Type B pancreatic cell (in vitro differentiated cells): ENCODE results near the gene CTCF. TPM values are rescaled to one million over a fixed set of nuclear protein-coding genes. Genes with fewer than 3 reads are reported as not detected.

Source experiments
- DNase-seq: peaks from one replicate; pipeline ENCODE4 v3.0.0; 2021; ENCODE audit warnings: mixed read lengths; ENCODE audit not compliant: unreplicated experiment; ENCODE audit errors: extremely low spot score
- H3K27ac Mint-ChIP-seq: 2 replicates; pipeline ENCODE4 v1.8.0; 2021; ENCODE audit warnings: mild to moderate bottlenecking, mixed read lengths
- H3K27me3 Mint-ChIP-seq: 2 replicates; pipeline ENCODE4 v1.8.0; 2021; ENCODE audit warnings: mixed read lengths
- H3K36me3 Mint-ChIP-seq: 2 replicates; pipeline ENCODE4 v1.8.0; 2021; ENCODE audit warnings: mixed read lengths
- H3K4me1 Mint-ChIP-seq: one replicate; pipeline ENCODE4 v1.8.0; 2021; ENCODE audit warnings: mixed read lengths; ENCODE audit not compliant: unreplicated experiment
- H3K4me3 Mint-ChIP-seq: 2 replicates; pipeline ENCODE4 v1.8.0; 2021; ENCODE audit warnings: mild to moderate bottlenecking, mixed read lengths
- H3K9me3 Mint-ChIP-seq: 2 replicates; pipeline ENCODE4 v1.8.0; 2021; ENCODE audit warnings: mixed read lengths
- total RNA-seq: library from RNA; stranded (reverse); gene quantifications from 2 replicates; pipeline ENCODE4 v1.2.1, GENCODE V29; 2021; ENCODE audit warnings: low replicate concordance
- TF ChIP-seq, protein P1 (sequence below): fragments of 200-600 bp; sonication (generic); conservative IDR thresholded peaks from 2 replicates; pipeline ENCODE4 v1.5.0; 2021; ENCODE audit warnings: antibody characterized with exemption, mild to moderate bottlenecking

Gene CTCF
- total RNA-seq, 1 donor from 2014 or later, result 57.8 TPM

DNA sequence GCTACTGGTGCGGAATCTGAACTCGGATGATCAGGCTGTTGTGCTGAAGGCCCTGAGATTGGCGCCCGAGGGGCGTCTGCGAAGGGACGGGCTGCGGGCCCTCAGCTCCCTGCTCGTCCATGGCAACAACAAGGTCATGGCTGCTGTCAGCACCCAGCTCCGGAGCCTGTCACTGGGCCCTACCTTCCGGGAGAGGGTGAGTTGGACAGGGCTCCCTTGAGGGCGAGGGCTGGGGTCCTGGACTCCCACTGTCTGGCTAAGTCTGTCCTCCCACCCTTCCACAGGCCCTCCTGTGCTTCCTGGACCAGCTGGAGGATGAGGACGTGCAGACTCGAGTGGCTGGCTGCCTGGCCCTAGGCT lies 16.7 kb upstream of the CTCF start:
- DNase-seq, result no peak
- Mint-ChIP-seq H3K27me3 (peaks cover 2% of the 10 kb centered on the region), H3K36me3 (peaks cover 8% of the 10 kb centered on the region), H3K9me3 (no peaks in the 10 kb centered on the region), H3K4me3 (no peak overlapping the region), H3K4me1 (peaks cover 8% of the 10 kb centered on the region), H3K27ac (no peak overlapping the region)
- TF ChIP-seq, protein P1, sequence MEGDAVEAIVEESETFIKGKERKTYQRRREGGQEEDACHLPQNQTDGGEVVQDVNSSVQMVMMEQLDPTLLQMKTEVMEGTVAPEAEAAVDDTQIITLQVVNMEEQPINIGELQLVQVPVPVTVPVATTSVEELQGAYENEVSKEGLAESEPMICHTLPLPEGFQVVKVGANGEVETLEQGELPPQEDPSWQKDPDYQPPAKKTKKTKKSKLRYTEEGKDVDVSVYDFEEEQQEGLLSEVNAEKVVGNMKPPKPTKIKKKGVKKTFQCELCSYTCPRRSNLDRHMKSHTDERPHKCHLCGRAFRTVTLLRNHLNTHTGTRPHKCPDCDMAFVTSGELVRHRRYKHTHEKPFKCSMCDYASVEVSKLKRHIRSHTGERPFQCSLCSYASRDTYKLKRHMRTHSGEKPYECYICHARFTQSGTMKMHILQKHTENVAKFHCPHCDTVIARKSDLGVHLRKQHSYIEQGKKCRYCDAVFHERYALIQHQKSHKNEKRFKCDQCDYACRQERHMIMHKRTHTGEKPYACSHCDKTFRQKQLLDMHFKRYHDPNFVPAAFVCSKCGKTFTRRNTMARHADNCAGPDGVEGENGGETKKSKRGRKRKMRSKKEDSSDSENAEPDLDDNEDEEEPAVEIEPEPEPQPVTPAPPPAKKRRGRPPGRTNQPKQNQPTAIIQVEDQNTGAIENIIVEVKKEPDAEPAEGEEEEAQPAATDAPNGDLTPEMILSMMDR, result no peak

DNA sequence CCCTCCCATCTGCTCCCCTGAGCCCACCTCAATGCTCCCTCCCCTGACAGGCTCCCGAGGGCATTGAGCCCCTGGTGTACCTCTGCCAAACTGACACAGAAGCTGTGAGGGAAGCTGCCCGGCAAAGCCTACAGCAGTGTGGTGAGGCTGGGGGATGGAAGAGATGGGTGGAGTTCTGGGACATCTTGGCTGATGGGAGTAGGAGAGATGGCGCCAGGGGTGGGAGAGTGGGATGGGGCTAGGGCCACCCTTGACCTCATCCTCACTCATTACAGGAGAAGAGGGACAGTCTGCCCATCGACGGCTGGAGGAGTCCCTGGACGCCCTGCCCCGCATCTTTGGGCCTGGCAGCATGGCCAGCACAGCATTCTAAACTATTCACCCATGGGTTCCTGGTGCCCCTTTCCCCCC lies 16.2 kb upstream of the CTCF start:
- H3K4me3 Mint-ChIP-seq, result no peak overlapping the region
- peaks cover 5% of the 10 kb centered on the region for H3K36me3 Mint-ChIP-seq
- no peaks in the 10 kb centered on the region for H3K27me3 Mint-ChIP-seq
- H3K27ac Mint-ChIP-seq, result no peak overlapping the region
- no peaks in the 10 kb centered on the region for H3K9me3 Mint-ChIP-seq
- TF ChIP-seq, protein P1, result no peak
- H3K4me1 Mint-ChIP-seq, result peaks cover 8% of the 10 kb centered on the region
- DNase-seq, result no peak

DNA sequence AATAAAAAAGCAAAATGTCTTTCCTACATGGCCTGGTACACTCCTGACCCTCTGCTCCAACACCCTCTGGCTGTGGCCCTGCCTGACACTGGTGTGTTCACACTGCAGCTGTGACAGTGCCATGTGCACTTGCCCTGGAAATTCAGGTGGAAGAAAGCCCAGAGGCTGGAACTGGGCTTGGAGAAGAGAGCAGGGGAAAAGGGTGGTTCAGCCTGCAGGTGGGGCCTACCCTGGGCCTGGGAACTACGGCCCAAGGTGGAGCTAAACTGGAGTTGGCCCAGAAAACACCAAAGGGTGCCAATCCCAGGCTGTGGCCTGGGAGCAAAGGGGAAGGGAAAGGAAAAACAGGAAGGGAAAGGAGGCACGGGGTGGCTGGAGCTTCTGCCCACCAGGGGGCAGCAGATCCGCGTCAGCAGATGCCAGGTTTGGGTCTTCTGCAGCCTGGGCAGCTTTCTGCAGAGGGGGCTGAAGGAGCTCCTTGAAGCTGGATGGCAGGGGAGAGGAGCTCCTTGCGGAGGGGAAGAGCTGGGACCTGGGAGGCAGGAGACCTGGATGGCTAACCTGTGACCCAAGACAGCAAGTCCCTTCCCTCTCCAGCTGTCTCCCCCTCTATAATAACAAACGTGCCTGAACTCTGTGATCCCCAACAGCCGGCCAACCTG lies 15.4 kb upstream of the CTCF start:
- Mint-ChIP-seq H3K27me3 (no peaks in the 10 kb centered on the region), H3K27ac (peak overlapping the region; percentile 75), H3K4me1 (peaks cover 9% of the 10 kb centered on the region), H3K36me3 (peaks cover 5% of the 10 kb centered on the region), H3K4me3 (no peak overlapping the region), H3K9me3 (no peaks in the 10 kb centered on the region)
- DNase-seq, result no peak
- TF ChIP-seq, protein P1, result peak; percentile 96

DNA sequence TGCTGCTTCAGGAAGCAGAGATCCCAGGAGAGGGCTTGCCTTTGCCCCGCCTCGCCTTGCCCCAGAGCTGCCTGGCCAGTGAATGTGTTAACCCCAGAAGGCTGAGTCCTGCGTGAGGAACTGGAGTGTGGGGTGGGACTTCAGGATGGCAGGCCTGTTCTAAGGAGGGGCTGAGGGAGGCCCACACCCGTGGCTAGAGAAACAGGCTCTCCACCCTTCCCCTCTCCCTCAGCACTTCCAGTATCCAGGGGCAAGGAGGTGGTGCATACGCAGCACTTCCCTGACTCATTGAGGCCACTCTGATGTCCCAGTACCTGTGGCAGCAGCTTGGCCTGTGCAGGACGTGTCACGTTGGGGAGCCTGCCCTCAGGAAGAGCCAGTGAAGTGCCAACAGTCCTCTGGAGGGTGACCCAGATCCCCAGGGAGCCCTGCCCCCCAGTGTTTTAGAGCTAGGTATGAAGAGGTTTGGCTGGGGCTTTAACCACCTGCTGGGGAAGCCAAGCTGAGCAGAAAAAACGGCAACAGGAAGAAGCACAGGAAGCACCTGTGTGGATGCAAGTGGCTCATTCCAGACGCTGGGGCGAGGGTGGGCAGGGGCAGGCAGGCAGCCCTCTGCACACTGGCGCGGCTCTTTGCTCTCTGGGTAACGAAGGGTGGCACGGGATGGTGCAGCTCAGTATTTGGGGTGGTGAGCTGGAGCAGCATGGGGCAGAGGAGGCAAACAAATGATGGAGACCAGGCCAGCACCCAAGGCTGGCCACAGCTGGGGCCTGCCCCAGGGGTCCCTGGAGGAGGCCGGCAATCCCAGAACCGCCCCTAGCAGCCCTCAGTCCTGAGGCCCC lies 14.7 kb upstream of the CTCF start:
- H3K27me3 Mint-ChIP-seq, result no peaks in the 10 kb centered on the region
- H3K4me3 Mint-ChIP-seq, result no peak overlapping the region
- DNase-seq, result no peak
- peak overlapping the region; percentile 51 for H3K27ac Mint-ChIP-seq
- H3K9me3 Mint-ChIP-seq, result no peaks in the 10 kb centered on the region
- H3K36me3 Mint-ChIP-seq, result no peaks in the 10 kb centered on the region
- TF ChIP-seq, protein P1, result no peak
- peaks cover 15% of the 10 kb centered on the region for H3K4me1 Mint-ChIP-seq

DNA sequence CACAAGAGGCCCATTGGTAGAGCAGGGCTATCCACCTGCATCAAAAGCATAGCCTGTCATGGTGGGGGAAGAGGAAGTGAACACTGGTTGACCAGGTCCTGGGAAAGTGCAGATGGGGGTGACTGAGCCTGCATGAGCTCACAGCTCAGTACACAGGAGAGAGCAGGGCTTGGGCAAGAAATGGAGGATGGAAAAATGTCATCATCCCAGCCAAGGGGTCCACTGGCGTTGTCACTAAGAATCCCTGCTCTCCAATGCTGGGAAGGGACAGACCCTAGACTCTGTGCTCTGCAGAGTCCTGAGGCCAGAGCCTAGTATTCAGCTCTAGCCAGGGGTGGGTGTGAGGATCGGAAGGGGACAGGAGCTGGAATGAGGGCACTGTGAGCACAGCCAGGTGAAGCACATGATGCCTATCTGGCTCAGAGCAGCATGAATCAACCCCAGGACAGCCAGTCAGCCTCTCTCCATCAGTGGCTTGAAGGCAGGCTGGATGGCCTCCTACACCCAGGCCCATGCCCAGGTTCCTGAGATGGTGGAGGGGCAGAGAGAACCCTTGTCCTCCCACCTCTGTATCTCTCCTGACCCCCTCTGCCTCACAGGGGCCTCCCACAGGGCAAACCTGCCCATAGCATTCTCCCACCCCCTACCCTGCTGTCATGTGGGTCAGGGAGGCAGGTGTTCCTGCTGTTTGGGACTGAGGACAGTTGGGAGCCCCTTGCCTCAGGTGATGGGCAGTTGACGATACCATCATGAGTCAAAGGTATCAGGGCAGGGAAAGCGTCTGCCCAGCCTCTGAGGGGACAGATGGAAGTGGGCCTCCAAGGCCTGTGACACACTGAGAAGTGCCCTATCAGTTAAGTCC lies 13.8 kb upstream of the CTCF start:
- TF ChIP-seq, protein P1, result no peak
- Mint-ChIP-seq H3K9me3 (no peaks in the 10 kb centered on the region), H3K36me3 (no peaks in the 10 kb centered on the region), H3K27me3 (no peaks in the 10 kb centered on the region), H3K4me1 (peaks cover 15% of the 10 kb centered on the region), H3K27ac (no peak overlapping the region), H3K4me3 (no peak overlapping the region)
- no peak for DNase-seq
